HepG2 (cell line): ENCODE results near the gene RGL3. TPM values are rescaled to one million over a fixed set of nuclear protein-coding genes. Genes with fewer than 3 reads are reported as not detected.
A peak's percentile ranks its signal among the peaks of the same experiment; 100 is the strongest.

ENCODE experiments used
- GPN1 ChIP-seq: sonication (generic); formaldehyde crosslinking; IDR thresholded peaks from 2 replicates; pipeline ENCODE4 v1.5.1; 2020; ENCODE audit warnings: missing genetic modification reagents, borderline replicate concordance
- HOXD1 ChIP-seq: sonication (generic); formaldehyde crosslinking; IDR thresholded peaks from 2 replicates; pipeline ENCODE4 v1.5.0; 2020; ENCODE audit warnings: missing genetic modification reagents
- IRX3 ChIP-seq: sonication (generic); formaldehyde crosslinking; IDR thresholded peaks from 2 replicates; pipeline ENCODE4 v1.8.1; 2023; ENCODE audit warnings: mild to moderate bottlenecking, low read depth, missing genetic modification reagents, borderline replicate concordance
- KIAA2018 ChIP-seq: sonication (generic); formaldehyde crosslinking; IDR thresholded peaks from 2 replicates; pipeline ENCODE4 v1.5.0; 2020; ENCODE audit warnings: mild to moderate bottlenecking, missing genetic modification reagents, borderline replicate concordance
- NFRKB ChIP-seq: fragments of 450-650 bp; IDR thresholded peaks from 2 replicates; pipeline ENCODE4 v1.6.1; 2017
- NR2F1 ChIP-seq, 2 experiments: fragments of 450-650 bp in 1 of 2; formaldehyde crosslinking in 1 of 2; IDR thresholded peaks; 2 replicates each; pipeline versions ENCODE4 v1.5.0 to v1.6.1; 2016 to 2020; ENCODE audit warnings: mild to moderate bottlenecking in 1 of 2, missing compliant biosample characterization in 1 of 2, missing genetic modification reagents in 1 of 2, moderate library complexity in 1 of 2
- PPARG ChIP-seq: conservative IDR thresholded peaks from 2 replicates; pipeline ENCODE4 v1.6.1; 2016; ENCODE audit warnings: missing biosample characterization, missing genetic modification reagents
- PRMT3 ChIP-seq: sonication (generic); formaldehyde crosslinking; IDR thresholded peaks from 2 replicates; pipeline ENCODE4 v1.8.1; 2022; ENCODE audit warnings: low read depth, mild to moderate bottlenecking, moderate library complexity, missing genetic modification reagents, borderline replicate concordance
- RAD21 ChIP-seq: fragments of 450-650 bp; formaldehyde crosslinking; IDR thresholded peaks from 2 replicates; pipeline ENCODE4 v1.5.0; 2020; ENCODE audit warnings: mild to moderate bottlenecking
- REPIN1 ChIP-seq: sonication (generic); formaldehyde crosslinking; IDR thresholded peaks from 2 replicates; pipeline ENCODE4 v1.8.0; 2022; ENCODE audit warnings: missing genetic modification reagents, low read depth, mild to moderate bottlenecking, borderline replicate concordance
- TAF15 ChIP-seq: fragments of 200-400 bp; formaldehyde crosslinking; IDR thresholded peaks from one replicate; pipeline ENCODE4 v1.6.1; 2018; ENCODE audit warnings: mild to moderate bottlenecking, low read depth, low read length; ENCODE audit not compliant: poor library complexity, severe bottlenecking
- XBP1 ChIP-seq: sonication (generic); formaldehyde crosslinking; IDR thresholded peaks from 2 replicates; pipeline ENCODE4 v1.5.0; 2020; ENCODE audit warnings: missing genetic modification reagents
- ZC3H4 ChIP-seq: sonication (generic); formaldehyde crosslinking; IDR thresholded peaks from 2 replicates; pipeline ENCODE4 v1.4.0; 2020; ENCODE audit warnings: missing genetic modification reagents, borderline replicate concordance
- ZNF292 ChIP-seq: sonication (generic); formaldehyde crosslinking; IDR thresholded peaks from 2 replicates; pipeline ENCODE4 v1.8.1; 2022; ENCODE audit warnings: mild to moderate bottlenecking, low read depth, missing genetic modification reagents, borderline replicate concordance
- ZNF558 ChIP-seq: sonication (generic); formaldehyde crosslinking; IDR thresholded peaks from 2 replicates; pipeline ENCODE4 v1.9.0; 2022; ENCODE audit warnings: mild to moderate bottlenecking, missing genetic modification reagents, borderline replicate concordance
- ZNF674 ChIP-seq: sonication (generic); formaldehyde crosslinking; IDR thresholded peaks from 2 replicates; pipeline ENCODE4 v1.5.0; 2020; ENCODE audit warnings: low read depth, mild to moderate bottlenecking, missing genetic modification reagents
- ZNF678 ChIP-seq: sonication (generic); formaldehyde crosslinking; IDR thresholded peaks from 2 replicates; pipeline ENCODE4 v1.4.0; 2020; ENCODE audit warnings: mild to moderate bottlenecking, missing genetic modification reagents
- ZNF780A ChIP-seq: sonication (generic); formaldehyde crosslinking; IDR thresholded peaks from 2 replicates; pipeline ENCODE4 v1.8.0; 2022; ENCODE audit warnings: mild to moderate bottlenecking, missing genetic modification reagents, moderate library complexity
- polyA plus RNA-seq, 8 experiments: library from polyadenylated mRNA; depleted of rRNA in 3 of 8; stranded (reverse) in 7 of 8; unstranded in 1 of 8; fragments of >200 nt; fragmentation: Illumina TruSeq in 4 of 8; extraction: Trizol in 4 of 8; gene quantifications; 2 replicates each; pipeline versions ENCODE4 v1.2.1 to v1.2.3, GENCODE V29; 2011 to 2016; ENCODE audit warnings: low read depth in 4 of 8, missing spikeins in 1 of 8, mixed read lengths in 1 of 8; ENCODE audit not compliant: insufficient read depth in 1 of 8
- total RNA-seq, 5 experiments: library from RNA; depleted of rRNA; stranded (reverse); fragments of >200 nt; fragmentation: Illumina TruSeq; extraction: Trizol; gene quantifications; 2 replicates each; pipeline ENCODE4 v1.2.3, GENCODE V29; 2016; ENCODE audit warnings: low read depth in 1 of 5
- TF ChIP-seq, protein P1 (sequence below): sonication (generic); formaldehyde crosslinking; IDR thresholded peaks from 2 replicates; pipeline ENCODE4 v1.9.0; 2021; ENCODE audit warnings: missing genetic modification reagents, mild to moderate bottlenecking, borderline replicate concordance

Gene RGL3
- total and polyA plus RNA-seq, 2 of the 13 experiments (the other 11 are each of a cell fraction or from before 2014, with no cell fraction given), result 4.2 to 7.6 TPM

GRCh38 chr19:11418549-11419506, at the start of gene RGL3 (continued):
- TF ChIP-seq KIAA2018 (CRISPR knock-in tag) (no peak), XBP1 (CRISPR knock-in tag) (no peak), ZNF674 (CRISPR knock-in tag) (no peak), REPIN1 (CRISPR knock-in tag) (no peak), PRMT3 (no peak), ZC3H4 (CRISPR knock-in tag) (no peak), TAF15 (no peak), ZNF678 (CRISPR knock-in tag) (no peak), GPN1 (CRISPR knock-in tag) (no peak), NFRKB (no peak), IRX3 (CRISPR knock-in tag) (no peak), NR2F1 (CRISPR knock-in tag; IDR thresholded peaks at IDR 0.05) (no peak), ZNF292 (no peak), ZNF558 (CRISPR knock-in tag) (no peak), ZNF780A (CRISPR knock-in tag) (no peak), HOXD1 (no peak), PPARG (peak; percentile 45; the same call in 1 of the 2 replicates), RAD21 (CRISPR knock-in tag) (no peak)
- TF ChIP-seq, protein P1, sequence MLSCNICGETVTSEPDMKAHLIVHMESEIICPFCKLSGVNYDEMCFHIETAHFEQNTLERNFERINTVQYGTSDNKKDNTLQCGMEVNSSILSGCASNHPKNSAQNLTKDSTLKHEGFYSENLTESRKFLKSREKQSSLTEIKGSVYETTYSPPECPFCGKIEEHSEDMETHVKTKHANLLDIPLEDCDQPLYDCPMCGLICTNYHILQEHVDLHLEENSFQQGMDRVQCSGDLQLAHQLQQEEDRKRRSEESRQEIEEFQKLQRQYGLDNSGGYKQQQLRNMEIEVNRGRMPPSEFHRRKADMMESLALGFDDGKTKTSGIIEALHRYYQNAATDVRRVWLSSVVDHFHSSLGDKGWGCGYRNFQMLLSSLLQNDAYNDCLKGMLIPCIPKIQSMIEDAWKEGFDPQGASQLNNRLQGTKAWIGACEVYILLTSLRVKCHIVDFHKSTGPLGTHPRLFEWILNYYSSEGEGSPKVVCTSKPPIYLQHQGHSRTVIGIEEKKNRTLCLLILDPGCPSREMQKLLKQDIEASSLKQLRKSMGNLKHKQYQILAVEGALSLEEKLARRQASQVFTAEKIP, result no peak
